DOHH2 (cell line): Measurements from ENCODE around the gene RNF103.

Experiments
- EZH2phosphoT487 ChIP-seq: fragments of 200-600 bp; sonication (generic); IDR thresholded peaks from 2 replicates; pipeline ENCODE4 v1.6.1; 2017; ENCODE audit warnings: borderline replicate concordance, mild to moderate bottlenecking, antibody characterized with exemption, low read length, moderate library complexity, mixed read lengths
- TF ChIP-seq, protein P1 (sequence below): fragments of 200-600 bp; sonication (generic); IDR thresholded peaks from one replicate; pipeline ENCODE4 v1.5.1; 2014; ENCODE audit warnings: antibody characterized with exemption, mild to moderate bottlenecking, low read depth, low read length; ENCODE audit not compliant: poor library complexity, severe bottlenecking

DNA sequence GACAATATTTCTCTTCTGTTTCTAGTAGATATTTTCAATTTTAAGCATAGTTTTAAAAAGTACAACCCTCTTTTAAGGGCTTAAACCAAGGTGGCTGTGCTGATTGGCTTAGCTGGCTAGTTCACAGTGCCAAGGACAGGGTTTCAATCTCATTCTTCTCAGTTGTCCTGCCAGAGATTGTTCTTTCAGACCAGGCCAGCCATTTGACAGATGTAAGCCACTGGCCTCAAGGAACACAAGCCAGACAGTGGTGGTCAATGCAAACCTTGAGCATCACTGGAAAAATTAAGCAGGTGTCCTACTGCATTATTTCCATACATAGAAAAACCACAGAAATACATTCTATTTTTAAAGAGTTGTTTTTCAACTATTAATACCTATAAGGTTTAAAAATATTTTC, 5.9 kb downstream of the RNF103 start:
- TF ChIP-seq, protein P1, sequence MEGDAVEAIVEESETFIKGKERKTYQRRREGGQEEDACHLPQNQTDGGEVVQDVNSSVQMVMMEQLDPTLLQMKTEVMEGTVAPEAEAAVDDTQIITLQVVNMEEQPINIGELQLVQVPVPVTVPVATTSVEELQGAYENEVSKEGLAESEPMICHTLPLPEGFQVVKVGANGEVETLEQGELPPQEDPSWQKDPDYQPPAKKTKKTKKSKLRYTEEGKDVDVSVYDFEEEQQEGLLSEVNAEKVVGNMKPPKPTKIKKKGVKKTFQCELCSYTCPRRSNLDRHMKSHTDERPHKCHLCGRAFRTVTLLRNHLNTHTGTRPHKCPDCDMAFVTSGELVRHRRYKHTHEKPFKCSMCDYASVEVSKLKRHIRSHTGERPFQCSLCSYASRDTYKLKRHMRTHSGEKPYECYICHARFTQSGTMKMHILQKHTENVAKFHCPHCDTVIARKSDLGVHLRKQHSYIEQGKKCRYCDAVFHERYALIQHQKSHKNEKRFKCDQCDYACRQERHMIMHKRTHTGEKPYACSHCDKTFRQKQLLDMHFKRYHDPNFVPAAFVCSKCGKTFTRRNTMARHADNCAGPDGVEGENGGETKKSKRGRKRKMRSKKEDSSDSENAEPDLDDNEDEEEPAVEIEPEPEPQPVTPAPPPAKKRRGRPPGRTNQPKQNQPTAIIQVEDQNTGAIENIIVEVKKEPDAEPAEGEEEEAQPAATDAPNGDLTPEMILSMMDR = no peak
- no peak for TF ChIP-seq EZH2phosphoT487
